Endothelial cell (in vitro differentiated cells): ENCODE data around the gene KDM4B. TPM values are rescaled to one million over a fixed set of nuclear protein-coding genes. Genes with fewer than 3 reads are reported as not detected.
A peak's percentile ranks its signal among the peaks of the same experiment; 100 is the strongest.

ENCODE experiments used
- DNase-seq: peaks from one replicate; pipeline ENCODE4 v3.0.0; 2021; ENCODE audit warnings: low spot score
- H3K27ac Mint-ChIP-seq: one replicate; pipeline ENCODE4 v1.8.0; 2021; ENCODE audit warnings: mixed read lengths, inconsistent platforms; ENCODE audit not compliant: unreplicated experiment
- H3K27me3 Mint-ChIP-seq: one replicate; pipeline ENCODE4 v1.8.0; 2021; ENCODE audit warnings: mild to moderate bottlenecking, moderate library complexity, mixed read lengths, inconsistent platforms; ENCODE audit not compliant: unreplicated experiment
- H3K36me3 Mint-ChIP-seq: one replicate; pipeline ENCODE4 v1.8.0; 2021; ENCODE audit warnings: mild to moderate bottlenecking, low read depth, mixed read lengths, inconsistent platforms; ENCODE audit not compliant: unreplicated experiment
- H3K4me1 Mint-ChIP-seq: one replicate; pipeline ENCODE4 v1.8.0; 2021; ENCODE audit warnings: mild to moderate bottlenecking, mixed read lengths, inconsistent platforms; ENCODE audit not compliant: unreplicated experiment
- H3K4me3 Mint-ChIP-seq: one replicate; pipeline ENCODE4 v1.8.0; 2021; ENCODE audit warnings: mild to moderate bottlenecking, mixed read lengths, inconsistent platforms; ENCODE audit not compliant: unreplicated experiment
- H3K9me3 Mint-ChIP-seq: one replicate; pipeline ENCODE4 v1.8.0; 2021; ENCODE audit warnings: mixed read lengths, inconsistent platforms; ENCODE audit not compliant: unreplicated experiment
- CTCF ChIP-seq: fragments of 200-600 bp; sonication (generic); IDR thresholded peaks from one replicate; pipeline ENCODE4 v1.5.0; 2021; ENCODE audit warnings: antibody characterized with exemption; ENCODE audit not compliant: unreplicated experiment
- total RNA-seq: library from RNA; stranded (reverse); fragmentation: NEBNext Ultra II Directional; extraction: Animal tissue kit (Norgen Biotek cat#: 25700); gene quantifications from one replicate; pipeline ENCODE4 v1.2.1, GENCODE V29; 2021; ENCODE audit not compliant: unreplicated experiment

KDM4B gene
- total RNA-seq, 1 donor from 2014 or later: 42.4 TPM

GRCh38 chr19:5076440-5077208 is 107.7 kb downstream of the KDM4B start:
- no peak for DNase-seq
- no peaks in the 10 kb centered on the region for H3K27me3 Mint-ChIP-seq
- peaks cover 15% of the 10 kb centered on the region for H3K36me3 Mint-ChIP-seq
- no peaks in the 10 kb centered on the region for H3K4me1 Mint-ChIP-seq
- peak overlapping the region; percentile 24 for H3K27ac Mint-ChIP-seq
- TF ChIP-seq CTCF: no peak
- no peak overlapping the region for H3K4me3 Mint-ChIP-seq
- no peaks in the 10 kb centered on the region for H3K9me3 Mint-ChIP-seq

- TF ChIP-seq CTCF: no peak
- no peak overlapping the region for H3K27ac Mint-ChIP-seq
- H3K4me3 Mint-ChIP-seq: no peak overlapping the region
- H3K9me3 Mint-ChIP-seq: no peaks in the 10 kb centered on the region
- no peak for DNase-seq
- peaks cover 15% of the 10 kb centered on the region for H3K36me3 Mint-ChIP-seq
- no peaks in the 10 kb centered on the region for H3K27me3 Mint-ChIP-seq
- no peaks in the 10 kb centered on the region for H3K4me1 Mint-ChIP-seq
Measured at GRCh38 chr19:5077209-5077515, 108.2 kb downstream of the KDM4B start.

GRCh38 chr19:5078182-5078581 is 109.3 kb downstream of the KDM4B start:
- H3K27ac Mint-ChIP-seq: no peak overlapping the region
- DNase-seq: no peak
- no peaks in the 10 kb centered on the region for H3K27me3 Mint-ChIP-seq
- H3K4me3 Mint-ChIP-seq: no peak overlapping the region
- TF ChIP-seq CTCF: no peak
- H3K4me1 Mint-ChIP-seq: peaks cover 2% of the 10 kb centered on the region
- peaks cover 15% of the 10 kb centered on the region for H3K36me3 Mint-ChIP-seq
- H3K9me3 Mint-ChIP-seq: no peaks in the 10 kb centered on the region

GRCh38 chr19:5078666-5079065 is 109.8 kb downstream of the KDM4B start:
- DNase-seq: no peak
- Mint-ChIP-seq H3K9me3 (no peaks in the 10 kb centered on the region), H3K36me3 (peaks cover 15% of the 10 kb centered on the region), H3K27ac (no peak overlapping the region), H3K27me3 (no peaks in the 10 kb centered on the region), H3K4me3 (no peak overlapping the region), H3K4me1 (peaks cover 2% of the 10 kb centered on the region)
- TF ChIP-seq CTCF: no peak

GRCh38 chr19:5079071-5079774 is 110.3 kb downstream of the KDM4B start:
- no peak for DNase-seq
- H3K4me3 Mint-ChIP-seq: no peak overlapping the region
- no peak for TF ChIP-seq CTCF
- H3K36me3 Mint-ChIP-seq: peaks cover 15% of the 10 kb centered on the region
- no peaks in the 10 kb centered on the region for H3K27me3 Mint-ChIP-seq
- H3K27ac Mint-ChIP-seq: no peak overlapping the region
- peaks cover 2% of the 10 kb centered on the region for H3K4me1 Mint-ChIP-seq
- no peaks in the 10 kb centered on the region for H3K9me3 Mint-ChIP-seq
